ENCODE measurements around the gene C7orf25.

C7orf25 gene

DNA sequence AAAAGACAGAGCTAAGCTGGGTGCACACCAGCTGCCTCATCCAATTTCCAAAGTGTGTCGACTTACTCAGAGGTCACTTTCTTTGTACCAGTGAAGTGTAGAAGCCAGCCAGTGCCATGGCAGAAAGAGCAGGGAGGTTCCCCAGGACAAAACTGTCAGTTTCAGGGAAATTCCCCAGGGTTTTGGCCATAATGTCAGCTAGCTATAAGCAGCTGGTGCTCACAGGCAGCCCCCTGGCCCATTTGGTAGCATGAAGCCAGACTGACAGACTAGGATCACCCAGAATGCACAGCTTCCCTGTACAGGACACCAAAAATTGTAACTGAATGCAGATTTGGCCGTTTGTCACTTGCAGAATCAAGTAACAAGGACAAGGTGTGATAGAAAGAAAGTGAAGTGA lies 48.9 kb upstream of the C7orf25 start (continued):
- TF ChIP-seq ZBTB11 (tag by site-specific recombination; conservative IDR thresholded peaks at IDR 0.05; ENCODE audit: low read depth) (no peak), ZNF324 (tag by site-specific recombination; IDR thresholded peaks at IDR 0.05) (no peak), ZBTB26 (tag by site-specific recombination; optimal IDR thresholded peaks at IDR 0.05) (no peak), ZNF776 (tag by site-specific recombination; IDR thresholded peaks at IDR 0.05; ENCODE audit: borderline replicate concordance) (no peak), ZNF585B (tag by site-specific recombination; IDR thresholded peaks at IDR 0.05) (no peak), REST (tag by site-specific recombination; IDR thresholded peaks at IDR 0.05) (no peak)

GRCh38 chr7:42959549-42959948 lies 47.7 kb upstream of the C7orf25 start:
- no peak overlapping the region for H3K27ac ChIP-seq (ENCODE audit: extremely low read depth, low read depth, low read length)
- H3K4me1 ChIP-seq (ENCODE audit: control insufficient read depth, insufficient read depth, low read length): no peaks in the 10 kb centered on the region
- ChIA-PET CTCF (interaction anchor here (0.7 to 1.1 kb wide), 2 partner anchors 112 to 325 kb away, joined by 3 read pairs; no protein-coding TSS in a partner anchor), POLR2A (no interaction called here)
- no peak overlapping the region for H3K4me3 ChIP-seq (ENCODE audit: low read depth, low read length)
- H3K9me3 ChIP-seq (ENCODE audit: control insufficient read depth, insufficient read depth, low read depth, low read length): no peaks in the 10 kb centered on the region
- no peaks in the 10 kb centered on the region for H3K36me3 ChIP-seq (ENCODE audit: control insufficient read depth in 2 of 2, insufficient read depth in 1 of 2, low read length in 2 of 2)
- no peak for TF ChIP-seq HOXA7 (CRISPR knock-in tag; IDR thresholded peaks at IDR 0.05; ENCODE audit: borderline replicate concordance)
- TF ChIP-seq, protein P1, sequence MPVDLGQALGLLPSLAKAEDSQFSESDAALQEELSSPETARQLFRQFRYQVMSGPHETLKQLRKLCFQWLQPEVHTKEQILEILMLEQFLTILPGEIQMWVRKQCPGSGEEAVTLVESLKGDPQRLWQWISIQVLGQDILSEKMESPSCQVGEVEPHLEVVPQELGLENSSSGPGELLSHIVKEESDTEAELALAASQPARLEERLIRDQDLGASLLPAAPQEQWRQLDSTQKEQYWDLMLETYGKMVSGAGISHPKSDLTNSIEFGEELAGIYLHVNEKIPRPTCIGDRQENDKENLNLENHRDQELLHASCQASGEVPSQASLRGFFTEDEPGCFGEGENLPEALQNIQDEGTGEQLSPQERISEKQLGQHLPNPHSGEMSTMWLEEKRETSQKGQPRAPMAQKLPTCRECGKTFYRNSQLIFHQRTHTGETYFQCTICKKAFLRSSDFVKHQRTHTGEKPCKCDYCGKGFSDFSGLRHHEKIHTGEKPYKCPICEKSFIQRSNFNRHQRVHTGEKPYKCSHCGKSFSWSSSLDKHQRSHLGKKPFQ (tag by site-specific recombination; IDR thresholded peaks at IDR 0.05): no peak
- TF ChIP-seq ZFP41 (tag by site-specific recombination; IDR thresholded peaks at IDR 0.05; ENCODE audit: borderline replicate concordance): no peak
- no peak for TF ChIP-seq ZNF76 (tag by site-specific recombination; IDR thresholded peaks at IDR 0.05; ENCODE audit: borderline replicate concordance, low read depth)
- no peak for TF ChIP-seq ZNF791 (tag by site-specific recombination; IDR thresholded peaks at IDR 0.05)
- TF ChIP-seq ZNF544 (tag by site-specific recombination; IDR thresholded peaks at IDR 0.05): no peak
- no peak for TF ChIP-seq ZNF677 (tag by site-specific recombination; IDR thresholded peaks at IDR 0.05)
- TF ChIP-seq MYNN (tag by site-specific recombination; IDR thresholded peaks at IDR 0.05; ENCODE audit: borderline replicate concordance): no peak
- TF ChIP-seq, protein P2, sequence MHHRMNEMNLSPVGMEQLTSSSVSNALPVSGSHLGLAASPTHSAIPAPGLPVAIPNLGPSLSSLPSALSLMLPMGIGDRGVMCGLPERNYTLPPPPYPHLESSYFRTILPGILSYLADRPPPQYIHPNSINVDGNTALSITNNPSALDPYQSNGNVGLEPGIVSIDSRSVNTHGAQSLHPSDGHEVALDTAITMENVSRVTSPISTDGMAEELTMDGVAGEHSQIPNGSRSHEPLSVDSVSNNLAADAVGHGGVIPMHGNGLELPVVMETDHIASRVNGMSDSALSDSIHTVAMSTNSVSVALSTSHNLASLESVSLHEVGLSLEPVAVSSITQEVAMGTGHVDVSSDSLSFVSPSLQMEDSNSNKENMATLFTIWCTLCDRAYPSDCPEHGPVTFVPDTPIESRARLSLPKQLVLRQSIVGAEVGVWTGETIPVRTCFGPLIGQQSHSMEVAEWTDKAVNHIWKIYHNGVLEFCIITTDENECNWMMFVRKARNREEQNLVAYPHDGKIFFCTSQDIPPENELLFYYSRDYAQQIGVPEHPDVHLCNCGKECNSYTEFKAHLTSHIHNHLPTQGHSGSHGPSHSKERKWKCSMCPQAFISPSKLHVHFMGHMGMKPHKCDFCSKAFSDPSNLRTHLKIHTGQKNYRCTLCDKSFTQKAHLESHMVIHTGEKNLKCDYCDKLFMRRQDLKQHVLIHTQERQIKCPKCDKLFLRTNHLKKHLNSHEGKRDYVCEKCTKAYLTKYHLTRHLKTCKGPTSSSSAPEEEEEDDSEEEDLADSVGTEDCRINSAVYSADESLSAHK (tag by site-specific recombination; IDR thresholded peaks at IDR 0.05): no peak
- TF ChIP-seq ZNF580 (tag by site-specific recombination; IDR thresholded peaks at IDR 0.05): no peak
- no peak for TF ChIP-seq ZNF362 (tag by site-specific recombination; IDR thresholded peaks at IDR 0.05)
- no peak for TF ChIP-seq ZNF133 (tag by site-specific recombination; IDR thresholded peaks at IDR 0.05)
- TF ChIP-seq ZNF146 (tag by site-specific recombination; IDR thresholded peaks at IDR 0.05): no peak
- TF ChIP-seq ZNF473 (tag by site-specific recombination; IDR thresholded peaks at IDR 0.05): no peak
- no peak for TF ChIP-seq SCRT1 (tag by site-specific recombination; IDR thresholded peaks at IDR 0.05; ENCODE audit: borderline replicate concordance)
- no peak for TF ChIP-seq ZNF510 (tag by site-specific recombination; IDR thresholded peaks at IDR 0.05; ENCODE audit: insufficient replicate concordance)
- no peak for TF ChIP-seq ZNF701 (tag by site-specific recombination; IDR thresholded peaks at IDR 0.05)
